HG03066 (cell line): Measurements from ENCODE around the gene SPDYE8.
A peak's percentile ranks its signal among the peaks of the same experiment; 100 is the strongest.
"Not testable (repeated sequence)": the region's sequence is repeated elsewhere in the genome, so short reads cannot be mapped to it uniquely, and the experiment has no call there.

Source experiments
- ATAC-seq: cut with Tn5 transposase; IDR thresholded peaks from one replicate; pipeline ENCODE4 v1.9.1; 2021; ENCODE audit warnings: low read depth; ENCODE audit not compliant: unreplicated experiment

Gene SPDYE8, protein sequence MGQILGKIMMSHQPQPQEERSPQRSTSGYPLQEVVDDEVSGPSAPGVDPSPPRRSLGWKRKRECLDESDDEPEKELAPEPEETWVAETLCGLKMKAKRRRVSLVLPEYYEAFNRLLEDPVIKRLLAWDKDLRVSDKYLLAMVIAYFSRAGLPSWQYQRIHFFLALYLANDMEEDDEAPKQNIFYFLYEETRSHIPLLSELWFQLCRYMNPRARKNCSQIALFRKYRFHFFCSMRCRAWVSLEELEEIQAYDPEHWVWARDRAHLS

DNA sequence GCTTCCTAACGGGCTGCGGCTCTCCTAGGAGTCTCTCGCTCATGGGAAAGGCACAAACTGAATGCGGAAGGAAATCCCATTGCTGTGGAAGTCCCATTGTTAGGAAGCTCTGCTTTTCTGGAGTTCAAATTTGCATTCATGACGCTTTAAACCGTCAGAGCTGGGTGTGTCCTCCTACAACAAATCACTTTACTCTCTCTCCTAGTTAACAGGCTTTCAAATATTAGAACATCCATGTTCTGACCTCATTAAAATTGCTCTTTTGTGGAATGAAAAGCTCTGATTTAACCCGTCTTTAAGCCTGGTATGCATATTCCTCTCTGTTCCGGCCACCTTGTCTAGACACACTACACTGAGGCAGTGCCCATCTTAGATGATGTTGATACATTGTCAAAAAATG lies at the start of gene SPDYE8:
Gene SPDYE8, minus strand, starts transcription at position 101 of the 400 bp plus-strand sequence. CDS start 1,800 bp downstream, outside the sequence.
- ATAC-seq = not testable (repeated sequence)

- not testable (repeated sequence) for ATAC-seq
Measured at GRCh38 chr7:73057811-73058210, 28.2 kb upstream of the SPDYE8 start, which contains the start of gene SPDYE11. SPDYE11 (minus strand) TSS chr7:73057911; CDS start chr7:73056111, 1,800 bp downstream.

DNA sequence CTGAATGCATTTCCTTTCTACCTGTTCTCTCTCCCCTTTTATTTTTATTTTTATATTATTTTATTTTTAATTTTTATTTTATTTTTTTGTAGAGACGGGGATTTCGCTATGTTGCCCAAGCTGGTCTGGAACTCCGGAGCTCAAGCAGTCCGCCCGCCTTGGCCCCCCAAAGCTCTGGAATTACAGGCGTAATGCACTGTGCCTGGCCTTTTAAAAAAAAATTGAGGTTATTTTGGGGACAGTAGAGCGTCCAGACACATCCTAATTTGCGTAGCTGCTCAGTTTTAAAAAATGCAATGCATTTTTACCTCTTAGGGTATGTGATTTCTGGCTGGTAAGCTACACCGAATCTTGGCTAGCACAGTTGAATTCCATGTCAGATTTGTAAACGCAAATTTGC lies 23.1 kb downstream of the SPDYE8 start:
- ATAC-seq = not testable (repeated sequence)

GRCh38 chr7:73005693-73006447 lies 23.7 kb downstream of the SPDYE8 start:
- ATAC-seq = peak; percentile 77

DNA sequence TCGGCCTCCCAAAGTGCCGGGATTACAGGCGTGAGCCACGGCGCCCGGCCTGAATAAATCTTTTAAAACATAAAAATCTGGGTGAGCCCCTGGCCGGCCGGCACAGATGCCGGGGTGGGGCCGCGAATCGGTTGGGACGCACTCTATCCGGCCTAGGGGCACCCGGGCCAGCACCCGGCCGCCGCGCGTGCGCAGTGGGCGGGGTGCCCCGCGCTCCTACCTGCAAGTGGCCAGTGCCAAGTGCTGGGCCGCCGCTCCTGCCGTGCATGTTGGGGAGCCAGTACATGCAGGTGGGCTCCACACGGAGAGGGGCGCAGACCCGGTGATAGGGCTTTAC lies 24.2 kb downstream of the SPDYE8 start:
- ATAC-seq = peak; percentile 81

GRCh38 chr7:72997887-72998468 lies 31.6 kb downstream of the SPDYE8 start:
- not testable (repeated sequence) for ATAC-seq

GRCh38 chr7:72997447-72997846 lies 32.1 kb downstream of the SPDYE8 start:
- ATAC-seq = not testable (repeated sequence)

GRCh38 chr7:72995484-72995883 lies 34.1 kb downstream of the SPDYE8 start:
- ATAC-seq = not testable (repeated sequence)

GRCh38 chr7:72990146-72990913 lies 39.2 kb downstream of the SPDYE8 start:
- ATAC-seq = not testable (repeated sequence)

- ATAC-seq = not testable (repeated sequence)
Measured at GRCh38 chr7:72982084-72982483, 47.5 kb downstream of the SPDYE8 start.

GRCh38 chr7:72980382-72980781 lies 49.2 kb downstream of the SPDYE8 start:
- ATAC-seq = not testable (repeated sequence)

GRCh38 chr7:72976434-72976833 lies 53.1 kb downstream of the SPDYE8 start:
- ATAC-seq = not testable (repeated sequence)

DNA sequence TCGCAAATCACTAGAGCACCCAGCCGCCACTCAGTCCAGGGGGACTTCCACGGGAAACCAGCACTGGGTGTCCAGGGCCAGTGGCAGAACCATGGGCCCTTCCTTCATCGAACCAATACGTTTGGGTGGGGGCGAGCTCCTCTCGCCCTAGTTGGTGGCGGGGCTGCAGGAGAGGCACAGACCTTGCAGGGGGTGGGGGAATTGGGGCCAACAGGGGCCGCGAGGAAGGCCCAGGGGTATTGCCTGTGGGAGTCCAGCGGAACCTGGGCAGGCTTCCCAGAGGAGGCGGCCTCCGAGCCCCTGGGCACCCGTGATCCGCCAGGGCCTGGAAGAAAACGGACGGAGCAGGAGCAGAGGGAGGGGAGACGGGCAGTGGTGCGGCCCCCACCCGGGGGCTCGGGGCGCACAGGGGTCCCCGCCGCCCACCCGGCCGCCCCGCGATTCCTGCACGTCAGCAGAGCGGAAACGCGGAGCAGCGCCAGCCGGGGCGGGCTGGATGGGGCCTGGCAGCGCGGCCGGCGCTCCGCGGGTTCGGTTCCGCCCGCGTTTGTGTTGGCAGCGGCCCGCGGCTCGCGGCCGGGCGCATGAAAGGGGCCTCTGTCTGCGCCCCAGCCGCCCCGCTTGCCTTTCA lies 53.8 kb downstream of the SPDYE8 start:
- not testable (repeated sequence) for ATAC-seq

GRCh38 chr7:72974781-72975180 lies 54.8 kb downstream of the SPDYE8 start:
- ATAC-seq = not testable (repeated sequence)

- ATAC-seq = not testable (repeated sequence)
Measured at GRCh38 chr7:72971505-72971904, 58.1 kb downstream of the SPDYE8 start.
